ENCODE data around the gene TBATA. TPM values are rescaled to one million over a fixed set of nuclear protein-coding genes. Genes with fewer than 3 reads are reported as not detected.
A peak's percentile ranks its signal among the peaks of the same experiment; 100 is the strongest.

TBATA gene
- total and polyA plus RNA-seq, 8 donors, result not detected

GRCh38 chr10:70784016-70784415 lies 1.2 kb downstream of the TBATA start:
- no peak for TF ChIP-seq CTCF (IDR thresholded peaks at IDR 0.05)
- FAIRE-seq, result peak; percentile 53

GRCh38 chr10:70782746-70783680 lies 2.2 kb downstream of the TBATA start:
- no peak overlapping the region for H3K27ac ChIP-seq
- WGBS, 2 donors, result 71 to 77% methylated on average over 11 of the region's 11 CpGs
- ATAC-seq, result peak in 1 of 4 donors; percentile 27
- no peak overlapping the region for H3K4me3 ChIP-seq
- no peaks in the 10 kb centered on the region for H3K4me1 ChIP-seq
- TF ChIP-seq CTCF (IDR thresholded peaks at IDR 0.05), result no peak
- intact Hi-C loops (cut with DNase I), result no loop called here
- no peaks in the 10 kb centered on the region for H3K9me3 ChIP-seq
- no peak for FAIRE-seq
- H3K36me3 ChIP-seq, result no peaks in the 10 kb centered on the region
- DNase-seq, result no peak
- H3K27me3 ChIP-seq, result no peaks in the 10 kb centered on the region

More at GRCh38 chr10:70784016-70784415, 1.2 kb downstream of the TBATA start:
- intact Hi-C loops (cut with DNase I), result no loop called here
- DNase-seq, result no peak
- Histone ChIP-seq H3K4me3 (no peak overlapping the region), H3K27ac (no peak overlapping the region), H3K27me3 (no peaks in the 10 kb centered on the region), H3K9me3 (no peaks in the 10 kb centered on the region), H3K4me1 (no peaks in the 10 kb centered on the region), H3K36me3 (no peaks in the 10 kb centered on the region)
- no peak for ATAC-seq
- WGBS, 2 donors, result 74 to 80% methylated on average over 5 of the region's 5 CpGs

GRCh38 chr10:70782086-70782745 lies 3.0 kb downstream of the TBATA start:
- no peak overlapping the region for H3K4me3 ChIP-seq
- 71 to 74% methylated on average over 4 of the region's 4 CpGs for WGBS, 2 donors
- no peak overlapping the region for H3K27ac ChIP-seq
- FAIRE-seq, result no peak
- no peak for ATAC-seq
- no peaks in the 10 kb centered on the region for H3K27me3 ChIP-seq
- intact Hi-C loops (cut with DNase I), result no loop called here
- DNase-seq, result no peak
- TF ChIP-seq CTCF (IDR thresholded peaks at IDR 0.05), result no peak
- H3K9me3 ChIP-seq, result no peaks in the 10 kb centered on the region
- no peaks in the 10 kb centered on the region for H3K36me3 ChIP-seq
- no peaks in the 10 kb centered on the region for H3K4me1 ChIP-seq

GRCh38 chr10:70781461-70782051 lies 3.6 kb downstream of the TBATA start:
- H3K4me1 ChIP-seq, result no peaks in the 10 kb centered on the region
- no peaks in the 10 kb centered on the region for H3K36me3 ChIP-seq
- H3K27ac ChIP-seq, result no peak overlapping the region
- WGBS, 2 donors, result 88 to 96% methylated on average over 8 of the region's 8 CpGs
- H3K4me3 ChIP-seq, result no peak overlapping the region
- H3K9me3 ChIP-seq, result no peaks in the 10 kb centered on the region
- no peak for ATAC-seq
- no peak for FAIRE-seq
- intact Hi-C loops (cut with DNase I), result no loop called here
- H3K27me3 ChIP-seq, result no peaks in the 10 kb centered on the region
- no peak for TF ChIP-seq CTCF (IDR thresholded peaks at IDR 0.05)
- no peak for DNase-seq
